ENCODE measurements around the gene SLC66A1.

The SLC66A1 gene

DNA sequence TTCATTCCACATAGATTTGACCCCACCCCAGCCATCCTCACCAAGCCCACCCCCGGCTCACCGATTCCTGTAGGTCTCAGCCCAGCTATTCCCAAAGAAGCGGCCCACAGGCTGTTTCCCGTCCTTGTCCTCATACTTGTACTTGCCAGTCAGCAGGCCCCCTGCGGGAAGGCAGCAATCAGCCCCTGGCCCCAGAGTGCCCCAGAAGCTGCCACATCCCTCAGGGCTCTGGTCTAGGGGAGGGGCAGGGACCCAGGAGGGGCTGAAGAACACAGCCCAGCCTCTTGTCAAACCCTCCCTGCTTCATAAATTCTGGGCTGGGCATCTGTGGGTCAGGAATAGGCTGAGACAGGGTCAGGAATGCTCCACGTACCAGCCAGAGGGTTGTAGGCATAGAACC, 5.2 kb upstream of the SLC66A1 start:
- no peak for DNase-seq

DNA sequence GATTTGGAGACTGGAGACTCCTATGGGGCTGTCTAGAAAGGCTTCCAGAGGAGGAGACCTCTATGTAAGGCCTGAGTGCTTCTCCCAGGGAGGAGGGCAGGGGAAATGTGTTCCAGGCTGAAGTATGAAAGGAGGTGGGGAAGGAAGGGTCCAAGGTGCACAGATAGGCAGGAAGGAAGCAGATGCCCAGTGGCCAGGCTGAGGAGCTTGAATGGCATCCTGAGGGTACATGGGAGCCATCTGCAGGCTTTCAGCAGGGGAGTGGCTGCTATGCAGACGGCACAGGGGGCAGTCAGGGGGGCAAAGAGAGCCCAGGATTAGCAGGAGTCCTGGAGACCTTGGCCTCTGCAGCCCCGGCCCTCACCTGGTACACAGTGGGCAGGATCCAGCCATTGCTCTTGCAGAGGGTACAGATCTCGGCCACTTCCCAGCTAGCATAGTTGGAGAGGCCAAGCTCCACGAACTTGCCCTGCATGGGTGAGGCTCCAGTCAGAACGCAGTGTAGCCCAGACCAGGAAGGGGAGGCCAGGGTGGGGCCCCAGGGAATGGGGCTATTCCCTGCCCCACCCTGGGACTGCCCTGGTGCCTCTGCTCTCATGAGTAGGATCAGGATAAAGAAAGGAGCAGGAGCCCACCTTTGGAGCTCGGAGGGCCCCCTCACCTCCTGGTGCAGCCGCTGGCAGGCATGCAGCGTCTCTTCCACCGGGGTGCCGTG, 4.2 kb upstream of the SLC66A1 start:
- no peak for DNase-seq

DNA sequence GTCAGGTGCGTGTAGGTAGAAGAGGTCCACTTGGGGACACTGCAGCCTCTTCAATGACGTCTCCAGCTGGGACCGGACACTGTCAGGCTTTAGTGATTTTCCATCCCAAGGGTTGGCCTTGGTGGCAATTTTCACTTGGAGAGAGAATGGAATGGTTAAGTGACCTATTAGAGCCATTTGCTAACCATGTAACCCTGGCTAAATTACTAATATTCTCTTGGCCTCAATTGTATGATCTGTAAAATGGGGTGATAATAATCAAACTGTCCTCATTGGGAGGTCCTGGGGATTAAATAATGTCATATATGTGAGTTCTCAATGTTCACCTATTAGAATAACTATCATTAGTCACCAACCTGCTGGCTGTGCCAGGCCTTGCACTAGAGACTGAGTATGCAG, 3.6 kb upstream of the SLC66A1 start:
- DNase-seq: no peak

DNA sequence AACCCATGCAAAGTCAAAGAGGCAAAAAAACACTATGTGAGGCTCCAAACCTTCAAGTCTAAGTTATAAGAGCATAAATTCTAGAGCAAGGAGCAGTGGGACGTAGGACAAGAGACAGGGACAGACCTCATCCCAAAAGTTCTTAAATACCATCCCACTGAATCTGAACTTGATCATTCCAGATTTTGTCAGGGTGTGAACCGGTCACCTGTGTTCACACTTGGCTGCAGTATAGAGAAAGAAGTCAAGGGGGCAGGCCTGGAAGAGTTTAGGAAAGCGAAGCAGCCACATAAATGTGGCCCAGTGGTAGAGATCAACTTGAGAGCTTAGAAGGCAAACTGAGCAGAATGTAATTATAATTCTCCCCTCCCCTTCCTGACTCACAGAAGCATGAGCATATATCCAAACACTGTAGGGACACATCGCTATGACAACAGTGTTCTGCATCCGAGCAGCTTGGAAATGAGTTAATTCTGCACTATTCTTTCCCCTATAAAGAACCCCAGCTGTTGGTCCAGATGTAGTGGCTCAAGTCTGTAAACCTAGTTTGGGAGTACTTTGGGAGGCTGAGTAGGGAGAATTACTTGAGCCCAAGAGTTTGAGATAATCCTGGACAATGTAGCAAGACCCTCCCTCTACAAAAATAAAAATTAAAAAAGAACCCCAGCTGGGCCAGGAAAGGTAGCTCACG, 2.9 kb upstream of the SLC66A1 start:
- DNase-seq: no peak

DNA sequence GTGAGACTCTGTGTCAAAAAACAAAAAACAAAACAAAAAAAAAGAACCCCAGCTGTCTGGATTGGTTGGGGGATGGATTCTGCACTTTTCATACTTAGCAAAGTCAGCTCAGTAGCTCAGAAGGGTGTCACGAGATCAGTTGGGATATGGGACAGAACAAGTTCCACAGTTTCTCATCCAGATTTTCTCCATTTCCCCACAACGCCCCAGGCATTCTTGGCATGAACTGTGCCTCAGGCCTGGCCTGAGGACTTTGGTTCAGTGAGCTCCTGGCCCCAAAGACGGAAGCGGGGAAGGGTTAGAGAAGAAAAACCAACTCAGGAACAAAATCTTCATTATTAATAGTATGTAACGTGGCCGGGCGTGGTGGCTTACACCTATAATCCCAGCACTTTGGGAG, 2.1 kb upstream of the SLC66A1 start:
- no peak for DNase-seq

DNA sequence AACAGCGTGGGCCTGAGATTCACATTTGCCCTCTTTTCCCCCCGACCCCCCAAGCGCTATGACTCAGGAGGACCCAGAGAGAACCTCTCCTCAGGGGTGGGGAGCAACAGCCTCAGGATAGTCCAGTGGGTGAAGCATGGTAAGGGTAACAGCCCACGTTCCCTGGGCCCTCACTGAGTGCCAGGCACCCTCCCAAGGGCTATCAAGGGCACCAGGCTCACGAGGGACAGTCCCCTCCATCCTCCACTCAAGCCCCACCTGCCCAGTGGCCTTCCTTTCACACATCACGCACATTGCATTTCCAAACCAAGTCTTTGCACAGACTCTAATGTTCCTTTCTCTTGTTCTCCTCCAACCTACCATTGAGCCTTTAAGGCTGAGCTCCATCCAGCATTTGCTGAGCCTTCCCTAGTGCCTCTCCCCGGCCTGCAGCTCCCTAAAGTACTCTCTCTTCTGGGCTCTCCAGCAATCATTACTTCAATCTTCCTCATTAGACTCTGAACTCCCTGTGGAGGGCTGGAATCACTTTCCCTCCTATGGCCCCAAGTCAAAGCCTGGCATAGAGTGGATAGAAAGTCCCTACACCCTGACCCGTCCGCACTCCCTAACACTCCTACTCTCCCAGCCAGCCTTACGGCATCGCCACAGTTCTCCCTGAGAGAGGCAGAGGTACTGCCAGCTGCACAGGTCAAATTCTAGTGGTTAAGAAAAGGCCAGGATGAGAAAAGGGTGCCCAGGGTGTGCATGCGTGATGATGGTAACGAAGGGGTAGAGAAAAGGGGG, 1.2 kb upstream of the SLC66A1 start:
- no peak for DNase-seq

DNA sequence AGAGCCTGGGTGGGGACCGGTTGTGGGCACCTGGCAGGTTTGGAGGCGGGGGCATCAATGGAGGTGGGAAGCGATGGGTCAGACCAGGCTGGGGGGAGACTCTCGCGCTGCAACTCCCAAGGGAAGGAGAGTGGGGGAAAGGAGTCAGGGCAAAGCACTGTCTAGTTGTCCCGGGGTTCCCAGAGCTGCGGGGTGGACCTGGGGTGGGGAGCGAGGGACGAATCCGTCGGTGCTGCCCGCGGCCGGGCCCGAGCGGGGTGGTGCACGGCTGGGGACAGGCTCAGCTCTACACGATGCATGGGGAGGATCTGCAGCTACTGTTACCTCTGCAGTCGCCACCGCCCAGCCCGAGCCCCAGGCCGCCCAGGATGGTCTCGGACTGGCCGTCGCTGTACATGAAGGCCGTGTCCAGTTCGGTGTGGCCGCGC, 609 bp upstream of the SLC66A1 start:
- no peak for DNase-seq

DNA sequence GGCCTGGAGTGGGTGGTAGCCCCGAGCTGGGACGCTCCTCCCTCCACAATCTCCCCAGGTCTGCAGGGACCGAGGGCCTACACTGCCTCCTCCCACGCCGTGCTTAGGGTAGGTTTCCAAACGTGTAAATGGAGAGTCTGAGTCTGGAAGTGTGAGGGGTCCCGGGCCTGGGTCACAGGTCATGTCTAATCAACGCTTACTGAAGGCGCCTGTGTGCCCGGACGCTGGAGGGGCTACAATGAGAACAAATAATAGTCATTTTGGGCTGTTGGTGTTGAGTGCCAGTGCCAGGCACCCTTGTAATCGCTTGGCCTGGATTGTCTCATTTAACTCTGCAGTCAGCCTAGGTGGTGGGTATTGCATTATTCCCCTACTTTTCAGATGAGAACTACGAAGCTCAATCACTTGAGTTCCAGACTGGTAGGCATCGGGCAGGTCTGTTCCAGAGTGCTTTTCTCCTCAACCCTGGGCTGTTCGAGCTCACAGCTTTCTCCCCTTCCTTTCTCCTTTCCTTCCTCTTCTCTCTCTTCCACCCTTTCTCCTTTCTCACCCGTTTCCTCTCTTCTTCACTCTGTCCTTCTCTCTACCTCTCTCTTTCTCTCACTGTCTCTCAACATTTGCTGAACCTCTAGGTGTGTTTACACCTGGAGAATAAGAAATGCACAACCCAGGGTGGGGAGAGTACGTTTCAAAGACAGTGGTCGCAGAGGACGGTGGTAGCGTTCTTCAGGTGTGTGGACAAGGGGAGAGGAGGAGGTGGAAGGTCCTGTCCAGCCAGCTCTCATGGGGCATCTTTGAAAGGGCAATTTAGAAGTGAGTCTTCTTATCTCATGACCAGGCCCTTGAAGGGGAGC, 883 bp downstream of the SLC66A1 start:
- no peak for DNase-seq

DNA sequence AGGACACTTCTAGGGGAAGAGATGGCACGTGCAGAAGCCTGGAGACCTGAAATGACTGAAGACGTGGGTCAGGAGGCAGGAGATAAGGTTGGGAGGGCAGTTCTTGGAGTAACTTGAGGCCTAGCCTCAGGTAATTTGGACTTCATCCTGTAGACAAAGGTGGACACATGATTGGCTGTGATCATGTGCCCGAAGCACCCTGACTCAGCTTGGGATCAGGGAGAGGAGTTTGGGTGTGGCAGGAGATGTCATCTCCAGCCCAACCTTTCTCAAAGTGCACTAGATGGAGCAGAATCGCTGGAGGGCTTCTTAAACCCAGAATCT, 1.5 kb downstream of the SLC66A1 start:
- DNase-seq: no peak

DNA sequence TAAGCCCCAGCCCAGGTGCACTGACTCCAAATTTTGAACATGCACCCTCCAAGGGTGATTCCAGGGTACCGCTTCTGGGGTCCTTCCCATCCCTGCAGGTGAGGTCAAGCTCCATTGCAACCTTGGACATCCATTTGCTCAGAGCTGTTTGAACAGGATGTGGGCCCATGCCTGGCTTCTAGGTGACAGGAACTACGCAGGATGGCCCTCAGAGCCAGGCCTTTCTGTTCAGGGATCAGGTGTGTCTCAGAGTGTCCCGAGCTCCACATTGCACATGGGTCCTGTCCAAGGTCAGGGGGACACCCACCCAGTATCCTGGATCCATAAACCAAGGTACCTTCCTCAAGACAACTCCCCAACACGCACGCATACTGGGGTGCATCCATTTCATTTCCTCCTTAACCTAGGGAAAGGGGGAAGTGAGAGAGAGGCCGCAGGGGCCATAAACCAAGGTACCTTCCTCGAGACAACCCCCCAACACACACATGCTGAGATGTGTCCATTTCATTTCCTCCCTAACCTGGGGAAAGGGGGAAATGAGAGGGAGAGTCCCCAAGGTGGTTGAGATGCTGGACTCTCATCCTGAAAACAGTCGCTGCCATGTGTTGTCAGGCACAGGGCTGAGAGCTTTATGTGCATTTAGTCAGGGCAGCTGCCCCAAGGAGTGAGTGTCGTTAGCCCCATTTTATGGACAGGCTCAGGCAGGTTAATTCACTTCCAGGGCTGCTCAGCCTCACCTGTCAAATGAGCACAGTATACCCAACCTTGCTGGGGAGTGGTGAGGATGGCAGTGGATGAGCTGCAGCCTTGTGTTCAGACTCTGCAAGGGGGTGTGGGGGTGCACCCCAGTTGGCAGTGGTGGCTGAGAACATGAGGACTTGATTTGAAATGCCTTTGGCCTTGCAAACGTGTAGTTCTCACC, 2.1 kb downstream of the SLC66A1 start:
- DNase-seq: no peak

DNA sequence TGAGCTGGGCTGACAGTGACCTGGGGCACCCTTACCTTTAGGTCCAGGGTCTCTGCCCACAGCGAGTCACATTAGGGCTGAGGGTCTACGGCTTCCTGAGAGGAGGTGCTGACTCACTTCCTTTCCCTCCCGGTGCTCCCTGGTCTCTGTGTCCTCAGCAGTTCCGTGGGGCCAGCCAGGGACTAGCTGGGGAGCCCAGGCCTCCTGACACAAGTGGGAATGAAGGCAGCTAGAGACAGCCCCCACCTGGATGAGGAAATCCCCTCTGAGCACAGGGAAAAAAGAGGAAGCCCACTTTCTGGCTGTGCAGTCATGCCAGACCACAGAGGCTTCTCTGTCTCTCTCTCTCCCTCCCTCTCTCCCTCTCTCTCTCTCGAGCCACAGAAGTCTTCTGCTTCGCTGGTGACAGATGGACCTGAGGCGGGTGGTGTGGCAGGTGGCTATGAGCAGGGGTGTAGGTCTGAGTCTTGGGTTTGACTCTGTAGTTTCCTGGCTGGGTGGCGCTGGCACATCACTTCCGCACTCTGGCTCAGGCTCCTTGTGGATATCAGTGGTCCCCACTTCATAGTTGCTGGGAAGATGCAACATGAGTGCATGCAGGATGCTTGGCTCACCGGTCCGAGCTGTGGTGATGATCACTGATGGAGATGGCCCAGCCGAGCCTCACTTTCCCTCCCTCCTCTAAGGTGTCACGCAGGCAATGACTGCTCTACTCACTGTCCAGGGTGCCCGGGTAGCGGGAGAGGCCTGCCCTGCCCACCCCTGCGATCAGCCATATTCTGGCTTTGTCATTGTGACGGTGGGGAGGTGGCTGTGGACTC, 3.5 kb downstream of the SLC66A1 start:
- no peak for DNase-seq

DNA sequence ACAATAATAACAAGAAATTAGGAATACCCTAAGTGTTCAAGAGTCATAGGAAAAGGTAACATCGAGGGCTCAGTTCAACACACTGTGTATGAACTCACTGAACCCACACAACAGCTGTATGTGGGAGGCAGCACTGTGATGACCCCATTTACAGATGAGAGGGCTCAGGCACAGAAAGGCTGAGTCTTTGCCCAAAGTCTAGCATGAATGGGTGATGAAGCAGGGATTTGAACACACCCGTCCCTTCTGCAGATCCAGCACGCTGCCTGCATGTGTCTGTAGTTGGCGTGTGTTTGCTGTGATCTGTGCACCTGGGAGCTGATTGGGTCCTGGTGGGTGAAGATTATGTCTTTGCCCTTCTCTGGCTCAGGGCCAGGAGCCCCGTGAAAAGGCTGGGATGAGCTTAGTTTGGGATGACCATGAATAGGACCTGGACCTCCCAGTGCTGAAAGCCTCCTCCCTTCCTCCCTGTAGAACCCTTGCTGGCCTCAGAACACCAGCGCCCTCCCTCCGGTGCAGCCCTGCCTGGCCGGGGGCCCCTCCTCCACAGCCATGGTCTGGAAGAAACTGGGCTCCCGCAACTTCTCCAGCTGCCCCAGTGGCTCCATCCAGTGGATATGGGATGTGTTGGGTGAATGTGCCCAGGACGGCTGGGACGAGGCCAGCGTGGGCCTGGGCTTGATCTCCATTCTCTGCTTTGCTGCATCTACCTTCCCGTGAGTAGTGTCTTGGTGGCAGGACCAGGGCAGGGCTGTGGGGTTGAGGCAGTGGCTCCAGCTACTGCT, 5.2 kb downstream of the SLC66A1 start:
- no peak for DNase-seq

DNA sequence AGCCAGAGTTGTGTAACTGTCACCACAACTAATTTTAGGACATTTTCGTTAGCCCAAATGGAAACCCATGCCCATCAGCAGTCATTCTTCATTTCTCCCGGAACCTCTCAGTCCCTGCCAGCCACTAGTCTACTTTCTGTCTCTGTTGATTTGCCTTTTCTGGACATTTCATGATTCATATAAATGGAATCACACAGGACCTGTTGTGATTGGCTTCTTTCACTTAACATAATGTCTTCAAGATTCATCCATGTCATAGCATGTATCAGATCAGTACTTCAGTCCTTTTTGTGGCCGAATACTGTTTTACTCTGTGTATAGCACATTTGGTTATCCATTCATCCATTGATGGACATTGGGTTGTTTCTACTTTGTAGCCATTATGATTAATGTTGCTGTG, 7.1 kb downstream of the SLC66A1 start:
- DNase-seq: no peak

DNA sequence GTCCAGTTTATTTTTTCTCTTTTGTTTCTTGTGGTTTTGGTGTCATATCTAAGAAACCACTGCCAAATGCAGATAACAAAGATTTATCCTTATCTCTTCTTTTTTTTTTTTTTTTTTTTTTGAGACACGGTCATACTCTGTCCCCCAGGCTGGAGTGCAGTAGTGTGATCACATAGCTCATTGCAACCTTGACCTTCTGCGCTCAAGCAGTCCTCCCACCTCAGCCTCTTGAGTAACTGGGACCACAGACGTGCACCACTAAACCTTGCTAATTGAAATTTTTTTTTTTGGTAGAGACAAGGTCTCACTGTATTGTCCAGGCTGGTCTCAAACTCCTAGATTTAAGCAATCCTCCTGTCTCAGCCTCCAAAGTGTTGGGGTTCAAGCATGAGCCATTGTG, 8.9 kb downstream of the SLC66A1 start:
- no peak for DNase-seq

DNA sequence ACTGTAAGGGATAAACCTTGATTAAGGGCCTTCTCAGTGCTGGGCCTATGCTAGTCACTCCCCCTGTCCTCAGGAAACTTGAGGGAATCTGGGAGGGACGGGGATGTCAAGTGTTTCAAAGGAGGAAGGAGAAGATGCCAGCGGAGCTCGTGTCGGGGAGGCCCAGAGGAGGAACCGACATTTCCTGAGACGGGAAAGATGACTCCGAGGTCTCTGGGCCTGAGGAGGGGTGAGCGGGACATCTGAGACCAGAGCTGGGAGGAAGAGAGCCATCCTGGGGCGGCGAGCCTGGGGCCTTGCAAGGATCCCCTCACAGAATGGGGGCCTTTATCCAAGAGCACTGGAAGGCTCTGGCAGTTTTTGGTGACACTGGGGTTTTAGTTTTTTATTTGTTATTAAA, 10.4 kb downstream of the SLC66A1 start:
- no peak for DNase-seq

DNA sequence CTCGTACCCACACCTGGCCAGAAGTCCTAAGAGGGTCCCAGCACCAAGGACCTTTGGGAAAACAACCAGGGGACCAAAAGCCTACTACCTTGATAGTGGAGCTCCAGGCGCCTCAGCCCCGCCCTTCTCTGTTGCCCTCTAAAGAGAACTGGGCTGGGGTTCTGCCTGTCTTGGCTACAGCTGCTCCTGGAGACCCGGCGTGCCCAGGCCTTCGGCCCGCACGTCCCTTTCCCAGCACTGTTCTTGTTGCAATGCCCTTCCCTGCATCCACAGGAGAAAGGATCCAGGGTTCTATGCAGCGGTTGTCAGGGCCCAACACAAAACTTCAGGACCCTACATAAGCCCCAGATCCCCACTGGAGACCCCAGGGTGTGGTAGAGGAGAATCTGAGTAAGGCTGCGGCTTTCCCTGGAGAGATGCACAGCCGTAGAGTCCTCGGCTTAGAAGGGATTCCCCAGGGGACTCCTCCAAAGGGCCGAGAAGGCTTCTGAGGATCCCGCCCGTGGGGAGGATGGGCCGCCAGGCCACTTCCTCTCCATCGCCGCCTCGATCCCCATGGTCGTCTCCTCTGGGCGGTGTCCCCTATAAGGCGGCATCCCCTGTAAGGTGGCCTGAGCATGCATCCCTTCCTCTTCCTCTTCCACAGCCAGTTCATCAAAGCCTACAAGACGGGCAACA, 12.0 kb downstream of the SLC66A1 start:
- no peak for DNase-seq

DNA sequence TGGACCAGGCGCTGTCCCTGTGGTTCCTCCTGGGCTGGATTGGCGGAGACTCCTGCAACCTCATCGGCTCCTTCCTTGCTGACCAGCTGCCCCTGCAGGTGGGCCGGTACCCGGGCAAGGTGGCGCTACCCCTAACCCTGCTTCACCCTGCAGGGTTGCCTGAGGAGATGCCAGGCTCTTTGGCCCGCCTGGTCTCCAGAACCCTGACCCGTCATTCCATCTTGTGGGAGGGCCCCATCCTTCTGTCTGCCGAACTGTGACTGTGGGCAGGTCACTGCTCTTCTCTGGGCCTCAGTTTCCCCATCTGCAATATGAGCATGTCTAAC, 12.5 kb downstream of the SLC66A1 start:
- DNase-seq: no peak

DNA sequence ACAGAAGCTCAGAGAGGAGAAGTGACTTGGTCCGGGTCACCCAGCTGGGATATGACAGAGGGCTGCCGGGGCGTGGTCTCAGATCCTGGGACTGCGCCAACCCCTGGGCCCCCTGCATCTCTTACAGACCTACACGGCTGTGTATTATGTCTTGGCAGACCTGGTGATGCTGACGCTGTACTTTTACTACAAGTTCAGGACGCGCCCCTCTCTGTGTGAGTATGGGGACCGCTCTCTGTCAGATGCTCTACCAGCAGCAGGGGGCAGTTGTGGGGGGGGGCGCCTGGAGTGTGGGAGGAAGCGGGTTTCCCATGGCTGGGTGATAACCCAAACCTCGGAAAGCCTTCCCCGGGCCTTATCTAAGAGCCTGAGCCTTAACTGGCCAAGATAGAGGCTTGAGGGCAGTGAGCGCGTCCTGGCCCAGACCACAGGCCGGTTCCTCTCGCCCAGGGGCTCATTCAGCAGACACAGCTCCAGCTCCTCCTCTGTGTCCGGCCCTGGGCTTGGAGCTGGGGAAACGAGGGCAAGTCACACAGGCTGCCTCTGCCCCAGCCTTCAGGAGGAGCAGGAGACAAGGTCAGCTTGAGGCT, 13.3 kb downstream of the SLC66A1 start:
- no peak for DNase-seq

DNA sequence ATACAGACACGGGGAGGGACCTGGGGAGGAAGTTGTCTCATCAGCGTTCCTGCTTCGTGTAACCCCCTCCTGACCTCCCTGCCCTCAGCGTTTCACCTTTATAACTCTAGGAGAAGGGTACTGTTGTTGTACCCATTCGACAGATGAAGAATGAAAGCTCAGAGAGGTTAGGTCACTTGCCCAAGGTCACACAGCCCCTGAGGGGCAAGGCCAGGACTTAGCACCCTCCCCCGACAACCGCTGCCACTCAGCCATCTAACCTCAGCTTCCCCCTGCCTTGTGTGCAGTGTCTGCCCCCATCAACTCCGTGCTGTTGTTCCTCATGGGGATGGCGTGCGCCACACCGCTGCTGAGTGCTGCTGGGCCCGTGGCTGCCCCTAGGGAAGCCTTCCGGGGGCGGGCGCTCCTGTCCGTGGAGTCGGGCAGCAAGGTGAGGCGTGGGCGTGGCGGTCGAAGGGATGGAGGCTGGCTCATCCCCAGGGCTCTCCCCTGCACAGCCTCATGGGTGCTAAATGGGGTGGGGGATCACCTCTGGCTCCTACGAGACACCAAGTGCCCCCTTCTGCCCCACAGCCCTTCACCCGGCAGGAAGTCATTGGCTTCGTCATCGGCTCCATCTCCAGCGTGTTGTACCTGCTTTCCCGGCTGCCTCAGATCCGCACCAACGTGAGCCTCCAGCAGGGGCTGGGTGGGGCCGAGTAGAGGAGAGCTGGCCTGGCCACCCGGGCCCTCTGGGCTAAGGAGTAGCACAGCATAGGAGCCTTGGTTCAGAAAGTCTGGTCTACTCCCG, 14.0 kb downstream of the SLC66A1 start:
- no peak for DNase-seq

Data from activated CD4-positive, CD25-positive, alpha-beta regulatory T cell (primary cell).